HG03575 (cell line): ENCODE results near the gene LRP2.
"Not testable (repeated sequence)": the region's sequence is repeated elsewhere in the genome, so short reads cannot be mapped to it uniquely, and the experiment has no call there.

ENCODE experiments used
- ATAC-seq: cut with Tn5 transposase; IDR thresholded peaks from one replicate; pipeline ENCODE4 v1.9.1; 2021; ENCODE audit not compliant: unreplicated experiment, insufficient number of reproducible peaks, low FRiP score; ENCODE audit errors: extremely low read depth

Gene LRP2

GRCh38 chr2:169304689-169305088 is 57.6 kb downstream of the LRP2 start:
- not testable (repeated sequence) for ATAC-seq

GRCh38 chr2:169303579-169304305 is 58.6 kb downstream of the LRP2 start:
- ATAC-seq: no peak

GRCh38 chr2:169302364-169302763 is 60.0 kb downstream of the LRP2 start:
- ATAC-seq: no peak

- ATAC-seq: no peak
These were observed 60.6 kb downstream of the LRP2 start for GRCh38 chr2:169301596-169302335.

- no peak for ATAC-seq
These were observed 61.5 kb downstream of the LRP2 start for GRCh38 chr2:169300636-169301530.

- no peak for ATAC-seq
These were observed 64.3 kb downstream of the LRP2 start for GRCh38 chr2:169298007-169298406.

- no peak for ATAC-seq
These were observed 68.2 kb downstream of the LRP2 start for GRCh38 chr2:169294001-169294675.

GRCh38 chr2:169291517-169291916 is 70.8 kb downstream of the LRP2 start:
- ATAC-seq: no peak

- no peak for ATAC-seq
These were observed 71.9 kb downstream of the LRP2 start for GRCh38 chr2:169290433-169290832.

- ATAC-seq: no peak
These were observed 74.7 kb downstream of the LRP2 start for GRCh38 chr2:169287666-169288065.

- ATAC-seq: no peak
These were observed 75.6 kb downstream of the LRP2 start for GRCh38 chr2:169286624-169287231.

GRCh38 chr2:169285531-169286235 is 76.7 kb downstream of the LRP2 start:
- ATAC-seq: no peak

- no peak for ATAC-seq
These were observed 81.8 kb downstream of the LRP2 start for GRCh38 chr2:169280502-169280901.

GRCh38 chr2:169275696-169276444 is 86.5 kb downstream of the LRP2 start:
- no peak for ATAC-seq

- no peak for ATAC-seq
These were observed 90.3 kb downstream of the LRP2 start for GRCh38 chr2:169272010-169272409.

GRCh38 chr2:169270574-169270973 is 91.8 kb downstream of the LRP2 start:
- ATAC-seq: not testable (repeated sequence)

GRCh38 chr2:169265591-169265990 is 96.7 kb downstream of the LRP2 start:
- ATAC-seq: no peak
